HG03039 (cell line): ENCODE results near the gene STX4.
"Not testable (repeated sequence)": the region's sequence is repeated elsewhere in the genome, so short reads cannot be mapped to it uniquely, and the experiment has no call there.

Experiments
- ATAC-seq: cut with Tn5 transposase; IDR thresholded peaks from one replicate; pipeline ENCODE4 v1.9.1; 2021; ENCODE audit warnings: mild to moderate bottlenecking, moderate library complexity; ENCODE audit not compliant: unreplicated experiment

STX4 gene

GRCh38 chr16:30997725-30998711, 35.3 kb upstream of the STX4 start:
- ATAC-seq, result no peak

- ATAC-seq, result no peak
Observed at GRCh38 chr16:30998852-30999761, 34.3 kb upstream of the STX4 start.

- ATAC-seq, result no peak
Observed at GRCh38 chr16:31000671-31001382, 32.5 kb upstream of the STX4 start.

GRCh38 chr16:31001507-31002249, 31.7 kb upstream of the STX4 start:
- ATAC-seq, result no peak

- ATAC-seq, result no peak
Observed at GRCh38 chr16:31002250-31002700, 31.1 kb upstream of the STX4 start.

- ATAC-seq, result no peak
Observed at GRCh38 chr16:31002862-31003341, 30.5 kb upstream of the STX4 start.

- no peak for ATAC-seq
Observed at GRCh38 chr16:31003744-31004143, 29.6 kb upstream of the STX4 start.

GRCh38 chr16:31004658-31005057, 28.7 kb upstream of the STX4 start:
- ATAC-seq, result no peak

- no peak for ATAC-seq
Observed at GRCh38 chr16:31005350-31006085, 27.8 kb upstream of the STX4 start.

GRCh38 chr16:31006086-31006385, 27.3 kb upstream of the STX4 start:
- ATAC-seq, result no peak

GRCh38 chr16:31006589-31006988, 26.8 kb upstream of the STX4 start:
- ATAC-seq, result no peak

- ATAC-seq, result no peak
Observed at GRCh38 chr16:31007684-31008083, 25.7 kb upstream of the STX4 start.

- ATAC-seq, result no peak
Observed at GRCh38 chr16:31008149-31008548, 25.2 kb upstream of the STX4 start.

- no peak for ATAC-seq
Observed at GRCh38 chr16:31008551-31008950, 24.8 kb upstream of the STX4 start.

- no peak for ATAC-seq
Observed at GRCh38 chr16:31009120-31009519, 24.2 kb upstream of the STX4 start.

- no peak for ATAC-seq
Observed at GRCh38 chr16:31009894-31010584, 23.3 kb upstream of the STX4 start.

- ATAC-seq, result no peak
Observed at GRCh38 chr16:31010585-31011325, 22.6 kb upstream of the STX4 start, which contains the start of gene STX1B. Gene STX1B, minus strand, starts transcription at chr16:31010638. Its CDS starts 242 bp downstream, at chr16:31010396.

- ATAC-seq, result not testable (repeated sequence)
Observed at GRCh38 chr16:31011815-31012214, 21.5 kb upstream of the STX4 start.
